Dermis microvascular lymphatic vessel endothelial cell (primary cell): Measurements from ENCODE around the gene ABCC9. TPM values are rescaled to one million over a fixed set of nuclear protein-coding genes. Genes with fewer than 3 reads are reported as not detected.
"Not testable (repeated sequence)": the region's sequence is repeated elsewhere in the genome, so short reads cannot be mapped to it uniquely, and the experiment has no call there.

Experiments used
- DNase-seq, 2 donors: peaks; one replicate each; pipeline versions ENCODE4 v3.0.0 to v3.0.0-alpha.2; 2010; ENCODE audit warnings: low read depth in 2 of 2
- total RNA-seq: library from RNA; depleted of rRNA; stranded (reverse); fragments of >200 nt; gene quantifications from 2 replicates; pipeline ENCODE4 v1.2.1, GENCODE V29; 2014

Gene ABCC9
- total RNA-seq, 1 donor from 2014 or later = not detected

GRCh38 chr12:21934173-21934572, 7.1 kb downstream of the ABCC9 start:
- no peak for DNase-seq

- DNase-seq = no peak
Measured at GRCh38 chr12:21933656-21934055, 7.6 kb downstream of the ABCC9 start.

GRCh38 chr12:21929972-21930371, 11.3 kb downstream of the ABCC9 start:
- DNase-seq = not testable (repeated sequence)

GRCh38 chr12:21925296-21925913, 15.8 kb downstream of the ABCC9 start:
- DNase-seq = no peak

- DNase-seq = no peak
Measured at GRCh38 chr12:21921436-21921835, 19.8 kb downstream of the ABCC9 start.

- DNase-seq = no peak
Measured at GRCh38 chr12:21918456-21918855, 22.8 kb downstream of the ABCC9 start.

GRCh38 chr12:21913823-21914222, 27.4 kb downstream of the ABCC9 start:
- DNase-seq = no peak

GRCh38 chr12:21912318-21912717, 28.9 kb downstream of the ABCC9 start:
- DNase-seq = no peak

GRCh38 chr12:21911832-21912231, 29.4 kb downstream of the ABCC9 start:
- DNase-seq = no peak

- no peak for DNase-seq
Measured at GRCh38 chr12:21910657-21911056, 30.6 kb downstream of the ABCC9 start.

GRCh38 chr12:21907948-21908837, 33.0 kb downstream of the ABCC9 start:
- DNase-seq = no peak

GRCh38 chr12:21906919-21907493, 34.2 kb downstream of the ABCC9 start:
- no peak for DNase-seq

GRCh38 chr12:21899532-21899931, 41.7 kb downstream of the ABCC9 start:
- not testable (repeated sequence) for DNase-seq

- no peak for DNase-seq
Measured at GRCh38 chr12:21895651-21896050, 45.6 kb downstream of the ABCC9 start.

- DNase-seq = no peak
Measured at GRCh38 chr12:21894792-21895595, 46.2 kb downstream of the ABCC9 start.

- no peak for DNase-seq
Measured at GRCh38 chr12:21893924-21894323, 47.3 kb downstream of the ABCC9 start.

GRCh38 chr12:21892341-21892740, 48.9 kb downstream of the ABCC9 start:
- no peak for DNase-seq

- no peak for DNase-seq
Measured at GRCh38 chr12:21891751-21892217, 49.4 kb downstream of the ABCC9 start.

- no peak for DNase-seq
Measured at GRCh38 chr12:21888276-21888863, 52.9 kb downstream of the ABCC9 start.

GRCh38 chr12:21884936-21885335, 56.3 kb downstream of the ABCC9 start:
- DNase-seq = no peak

- DNase-seq = no peak
Measured at GRCh38 chr12:21882635-21883034, 58.6 kb downstream of the ABCC9 start.
